Lower leg skin (tissue), 4 donors: Measurements from ENCODE around the gene STING1. TPM values are rescaled to one million over a fixed set of nuclear protein-coding genes. Genes with fewer than 3 reads are reported as not detected.
"Not testable (repeated sequence)": the region's sequence is repeated elsewhere in the genome, so short reads cannot be mapped to it uniquely, and the experiment has no call there.

ENCODE experiments used
- DNase-seq, 2 donors: peaks; one replicate each; pipeline ENCODE4 v3.0.0-alpha.2; 2019; ENCODE audit warnings: low spot score in 2 of 2
- H3K4me3 ChIP-seq: fragments of 200-600 bp; sonication (generic); 2 replicates; pipeline ENCODE4 v1.5.1; 2017; ENCODE audit warnings: mild to moderate bottlenecking, low read depth; ENCODE audit not compliant: poor library complexity, severe bottlenecking
- CTCF ChIP-seq, 3 donors: fragments of 450-650 bp; IDR thresholded peaks; one replicate each; pipeline ENCODE4 v1.5.1; 2016; ENCODE audit warnings: antibody characterized with exemption in 3 of 3, mild to moderate bottlenecking in 3 of 3, moderate library complexity in 2 of 3
- POLR2A ChIP-seq, 2 donors: fragments of 450-650 bp; IDR thresholded peaks; one replicate each; pipeline ENCODE4 v1.6.1; 2016 to 2017; ENCODE audit warnings: antibody characterized with exemption in 2 of 2, mild to moderate bottlenecking in 1 of 2, moderate library complexity in 1 of 2
- WGBS, 2 donors: methylation state at CpG; one replicate each; pipeline ENCODE4 v1.1.5; 2018; 5-methylcytosine and 5-hydroxymethylcytosine counted together
- intact Hi-C: fragments of 100-400 bp; cut with DNase I; formaldehyde crosslinking; loops from one replicate; pipeline ENCODE4 v1.15.0; 2023; ENCODE audit warnings: low total_unique reads
- total RNA-seq, 4 donors: library from RNA; depleted of rRNA; stranded (reverse); fragments of >200 nt; gene quantifications; one replicate each; pipeline ENCODE4 v1.1.0, GENCODE V29; 2016

STING1 gene
- total RNA-seq, 4 donors from 2014 or later, result 5.8 to 28.2 (median 11.0) TPM

- no peak overlapping the region for H3K4me3 ChIP-seq
- TF ChIP-seq CTCF (IDR thresholded peaks at IDR 0.05) (no peak), POLR2A (IDR thresholded peaks at IDR 0.05) (no peak)
- WGBS, 2 donors, result 57 to 68% methylated on average over 6 of the region's 6 CpGs
- DNase-seq, result no peak
- intact Hi-C loops, result loop anchor here (2.0 to 10.0 kb wide), 2 partner anchors 91 to 229 kb away; no protein-coding TSS in a partner anchor
These were observed 31.4 kb upstream of the STING1 start for GRCh38 chr5:139513852-139514485.

DNA sequence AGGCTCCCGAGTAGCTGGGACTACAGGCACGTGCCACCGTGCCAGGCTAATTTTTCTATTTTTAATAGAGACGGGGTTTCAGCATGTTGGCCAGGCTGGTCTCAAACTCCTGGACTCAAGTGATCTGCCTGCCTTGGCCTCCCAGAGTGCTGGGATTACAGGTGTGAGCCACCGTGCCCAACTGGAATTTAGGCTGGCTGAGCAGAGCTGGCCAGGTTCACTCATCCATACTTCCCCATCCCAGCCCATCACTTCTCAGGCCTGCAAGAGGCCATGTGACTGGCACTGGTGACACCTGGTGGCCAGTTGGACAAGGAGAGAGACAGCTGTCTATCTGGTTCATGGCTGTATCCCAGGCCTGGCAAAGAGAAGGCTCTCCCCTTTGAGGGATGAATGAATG is 30.9 kb upstream of the STING1 start:
- peak in 1 of 3 donors; percentile 10 for TF ChIP-seq CTCF (IDR thresholded peaks at IDR 0.05)
- intact Hi-C loops, result loop anchor here (2.0 to 10.0 kb wide), 2 partner anchors 91 to 229 kb away; no protein-coding TSS in a partner anchor
- 69 to 75% methylated on average over 5 of the region's 5 CpGs for WGBS, 2 donors

DNA sequence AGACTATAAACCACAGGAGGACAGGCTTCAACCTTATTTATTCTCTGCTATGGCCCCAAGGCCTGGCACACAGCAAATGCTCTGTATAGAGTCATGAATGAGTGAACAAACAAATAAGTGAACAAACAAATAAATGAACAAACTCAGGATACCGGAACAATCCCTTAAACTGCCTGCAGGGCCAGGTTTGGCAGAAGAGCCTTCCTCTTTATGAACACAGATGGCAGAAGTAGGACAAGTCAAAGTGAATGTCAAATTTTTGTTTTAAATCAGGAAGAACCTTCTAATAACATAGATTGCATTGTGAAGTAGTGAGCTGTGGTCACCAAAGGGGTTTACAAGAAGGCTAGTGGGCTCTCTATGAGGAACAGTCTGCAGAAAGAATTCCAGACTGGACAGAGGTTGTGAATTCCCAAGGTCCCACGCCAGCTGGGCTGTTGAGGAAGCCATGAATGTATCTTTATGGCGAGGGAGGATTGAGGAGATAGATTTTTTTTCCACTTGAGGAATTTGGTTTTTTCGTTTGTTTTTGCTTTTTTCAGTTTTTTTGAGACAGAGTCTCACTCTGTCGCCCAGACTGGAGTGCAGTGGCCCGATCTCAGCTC is 30.3 kb upstream of the STING1 start:
- 86% methylated on average over 6 of the region's 6 CpGs for WGBS, 2 donors

More for the DNA sequence above, 30.9 kb upstream of the STING1 start:
- H3K4me3 ChIP-seq, result not testable (repeated sequence)
- DNase-seq, result peak; percentile 78 to 95

DNA sequence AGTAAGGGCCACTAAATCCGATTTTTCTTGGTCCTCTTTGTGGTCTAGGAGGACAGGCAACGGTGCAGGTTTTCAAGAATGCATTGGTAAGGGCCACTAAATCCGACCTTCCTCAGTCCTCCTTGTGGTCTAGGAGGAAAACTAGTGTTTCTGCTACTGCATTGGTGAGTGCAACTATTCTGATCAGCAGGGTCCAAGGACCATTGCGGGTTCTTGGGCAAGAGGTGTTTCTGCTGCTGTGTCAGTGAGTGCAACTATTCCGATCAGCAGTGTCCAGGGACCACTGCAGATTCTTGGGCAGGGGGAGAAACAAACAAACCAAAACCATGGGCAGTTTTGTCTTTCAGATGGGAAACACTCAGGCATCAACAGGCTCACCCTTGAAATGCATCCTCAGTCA is 22.2 kb upstream of the STING1 start:
- H3K4me3 ChIP-seq, intact Hi-C loops, DNase-seq: not testable (repeated sequence)
- WGBS, 2 donors, result 85 to 89% methylated on average over 5 of the region's 5 CpGs

More for the DNA sequence above, 30.3 kb upstream of the STING1 start:
- no peak overlapping the region for H3K4me3 ChIP-seq
- intact Hi-C loops, result loop anchor here (2.0 to 10.0 kb wide), 2 partner anchors 90 to 228 kb away; no protein-coding TSS in a partner anchor
- no peak for DNase-seq
- TF ChIP-seq POLR2A (IDR thresholded peaks at IDR 0.05) (no peak), CTCF (IDR thresholded peaks at IDR 0.05) (no peak)

DNA sequence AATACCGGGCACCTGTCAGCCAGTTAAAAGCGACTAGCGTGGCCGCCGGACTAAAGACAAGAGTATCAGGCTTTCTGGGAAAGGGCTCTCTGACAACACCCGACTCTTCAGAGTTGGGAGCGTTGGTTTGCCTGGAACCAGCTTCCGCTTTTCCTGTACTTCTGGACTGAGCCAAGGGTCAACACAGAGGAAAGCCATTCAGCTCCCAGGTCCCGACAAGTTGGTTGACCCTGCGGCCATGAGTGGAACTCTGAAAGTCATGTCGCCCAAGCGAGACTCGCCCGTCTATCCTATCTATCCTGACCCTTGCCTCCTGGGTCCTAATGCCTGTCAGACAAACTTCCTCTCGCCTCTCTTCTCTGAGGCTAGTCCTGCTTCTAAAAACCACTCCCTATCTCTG is 21.3 kb upstream of the STING1 start:
- WGBS, 2 donors, result 73 to 81% methylated on average over 15 of the region's 15 CpGs
- intact Hi-C loops, DNase-seq: not testable (repeated sequence)

DNA sequence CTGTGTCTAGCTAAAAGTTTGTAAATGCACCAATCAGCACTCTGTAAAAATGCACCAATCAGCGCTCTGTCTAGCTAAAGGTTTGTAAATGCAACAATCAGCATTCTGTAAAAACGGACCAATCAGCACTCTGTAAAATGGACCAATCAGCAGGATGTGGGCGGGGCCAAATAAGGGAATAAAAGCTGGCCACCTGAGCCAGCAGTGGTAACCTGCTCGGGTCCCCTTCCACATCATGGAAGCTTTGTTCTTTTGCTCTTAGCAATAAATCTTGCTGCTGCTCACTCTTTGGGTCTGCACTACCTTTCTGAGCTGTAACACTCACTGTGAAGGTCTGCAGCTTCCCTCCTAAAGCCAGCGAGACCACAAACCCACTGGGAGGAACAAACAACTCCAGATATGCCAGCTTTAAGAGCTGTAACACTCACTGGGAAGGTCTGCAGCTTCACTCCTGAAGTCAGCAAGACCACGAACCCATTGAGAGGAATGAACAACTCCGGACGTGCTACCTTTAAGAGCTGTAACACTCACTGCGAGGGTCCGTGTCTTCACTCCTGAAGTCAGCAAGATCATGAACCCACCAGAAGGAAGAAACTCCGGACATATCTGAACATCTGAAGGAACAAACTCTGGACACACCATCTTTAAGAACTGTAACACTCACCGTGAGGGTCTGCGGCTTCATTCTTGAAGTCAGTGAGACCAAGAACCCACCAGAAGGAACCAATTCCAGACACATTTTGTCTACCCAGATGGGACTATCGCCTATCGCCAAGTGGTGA is 20.7 kb upstream of the STING1 start:
- 87 to 90% methylated on average over 15 of the region's 15 CpGs for WGBS, 2 donors
- DNase-seq, H3K4me3 ChIP-seq, intact Hi-C loops: not testable (repeated sequence)

More for the DNA sequence above, 21.3 kb upstream of the STING1 start:
- H3K4me3 ChIP-seq, result not testable (repeated sequence)

GRCh38 chr5:139501381-139501780 is 18.8 kb upstream of the STING1 start:
- H3K4me3 ChIP-seq, result no peak overlapping the region
- TF ChIP-seq CTCF (IDR thresholded peaks at IDR 0.05) (no peak), POLR2A (IDR thresholded peaks at IDR 0.05) (no peak)
- intact Hi-C loops, result no loop called here
- 87 to 96% methylated on average over 4 of the region's 4 CpGs for WGBS, 2 donors
- DNase-seq, result no peak
